Right lobe of liver (tissue), 4 donors: ENCODE data around the gene PKM.

Source experiments
- CTCF ChIP-seq, 4 donors: fragments of 200-600 bp in 3 of 4; fragments of 450-650 bp in 1 of 4; IDR thresholded peaks; one replicate each; pipeline versions ENCODE4 v1.5.1 to v1.8.0; 2016 to 2022; ENCODE audit warnings: antibody characterized with exemption in 4 of 4, mild to moderate bottlenecking in 2 of 4
- POLR2A ChIP-seq: fragments of 450-650 bp; IDR thresholded peaks from one replicate; pipeline ENCODE4 v1.6.1; 2017; ENCODE audit warnings: antibody characterized with exemption, mild to moderate bottlenecking
- donor health status: DM: no; HTN: no; CAD: no.
- donor health status: DM: no; HTN: no; CAD: no.
- donor health status: DM: no; HTN: yes; CAD: no.

GRCh38 chr15:72269739-72270138 is 38.7 kb upstream of the PKM start:
- TF ChIP-seq CTCF (IDR thresholded peaks at IDR 0.05) (no peak), POLR2A (no peak)
